OCI-LY1 (cell line): ENCODE data around the gene OR10G4.
"Not testable (repeated sequence)": the region's sequence is repeated elsewhere in the genome, so short reads cannot be mapped to it uniquely, and the experiment has no call there.

Experiments
- H2AFZ ChIP-seq: fragments of 200-600 bp; sonication (generic), shearing (Covaris generic); 2 replicates; pipeline ENCODE4 v1.6.0; 2014; ENCODE audit warnings: antibody characterized with exemption, mild to moderate bottlenecking, low read length
- H3F3A ChIP-seq: fragments of 200-600 bp; sonication (generic), shearing (Covaris generic); 2 replicates; pipeline ENCODE4 v1.6.0; 2014; ENCODE audit warnings: mild to moderate bottlenecking, antibody characterized with exemption, low read length, moderate library complexity; ENCODE audit not compliant: insufficient read depth
- H3K27ac ChIP-seq: fragments of 200-600 bp; sonication (generic); 2 replicates; pipeline ENCODE4 v1.5.1; 2014; ENCODE audit warnings: low read length, mixed run types, mild to moderate bottlenecking, low read depth; ENCODE audit not compliant: poor library complexity, severe bottlenecking
- H3K27me3 ChIP-seq: fragments of 200-600 bp; sonication (generic); 2 replicates; pipeline ENCODE4 v1.6.0; 2014; ENCODE audit warnings: antibody characterized with exemption, mild to moderate bottlenecking, low read length, moderate library complexity; ENCODE audit not compliant: insufficient read depth
- H3K36me3 ChIP-seq: fragments of 200-600 bp; sonication (generic); 2 replicates; pipeline ENCODE4 v1.6.1; 2014; ENCODE audit warnings: mild to moderate bottlenecking, antibody characterized with exemption, low read length, moderate library complexity, mixed read lengths; ENCODE audit not compliant: insufficient read depth
- H3K4me1 ChIP-seq: fragments of 200-600 bp; sonication (generic); 2 replicates; pipeline ENCODE4 v1.5.1; 2014; ENCODE audit warnings: mild to moderate bottlenecking, low read length, moderate library complexity; ENCODE audit not compliant: insufficient read depth, severe bottlenecking
- H3K4me2 ChIP-seq: fragments of 200-600 bp; sonication (generic), shearing (Covaris generic); 2 replicates; pipeline ENCODE4 v1.6.1; 2014; ENCODE audit warnings: low read length
- H3K4me3 ChIP-seq: fragments of 200-600 bp; sonication (generic); 2 replicates; pipeline ENCODE4 v1.5.1; 2014; ENCODE audit warnings: low read length, low read depth, mild to moderate bottlenecking, mixed read lengths; ENCODE audit not compliant: poor library complexity, severe bottlenecking
- H3K79me2 ChIP-seq: fragments of 200-600 bp; shearing (Covaris generic); 2 replicates; pipeline ENCODE4 v1.6.1; 2016; ENCODE audit warnings: mixed run types, low read length, mixed read lengths; ENCODE audit not compliant: insufficient read depth
- H3K9ac ChIP-seq: fragments of 200-600 bp; sonication (generic), shearing (Covaris generic); 2 replicates; pipeline ENCODE4 v1.6.1; 2014; ENCODE audit warnings: mild to moderate bottlenecking, low read length, mixed read lengths
- H3K9me2 ChIP-seq: fragments of 200-600 bp; sonication (generic), shearing (Covaris generic); 2 replicates; pipeline ENCODE4 v1.6.1; 2014; ENCODE audit warnings: low read depth, mild to moderate bottlenecking, low read length, mixed read lengths
- H3K9me3 ChIP-seq: fragments of 200-600 bp; shearing (Covaris generic); 2 replicates; pipeline ENCODE4 v1.6.1; 2014; ENCODE audit warnings: low read length, mixed read lengths
- H4K20me1 ChIP-seq: fragments of 200-600 bp; sonication (generic), shearing (Covaris generic); 2 replicates; pipeline ENCODE4 v1.6.0; 2016; ENCODE audit warnings: mild to moderate bottlenecking, low read length; ENCODE audit not compliant: insufficient read depth
- EZH2 ChIP-seq: fragments of 200-600 bp; sonication (generic), shearing (Covaris generic); IDR thresholded peaks from 2 replicates; pipeline ENCODE4 v1.8.0; 2017; ENCODE audit warnings: borderline replicate concordance, mixed run types, mild to moderate bottlenecking, antibody characterized with exemption, low read length, moderate library complexity, mixed read lengths
- TF ChIP-seq, protein P1 (sequence below): fragments of 200-600 bp; sonication (generic), shearing (Covaris generic); IDR thresholded peaks from 2 replicates; pipeline ENCODE4 v1.5.1; 2017; ENCODE audit warnings: mild to moderate bottlenecking, antibody characterized with exemption, low read length, moderate library complexity, mixed read lengths

The OR10G4 gene

DNA sequence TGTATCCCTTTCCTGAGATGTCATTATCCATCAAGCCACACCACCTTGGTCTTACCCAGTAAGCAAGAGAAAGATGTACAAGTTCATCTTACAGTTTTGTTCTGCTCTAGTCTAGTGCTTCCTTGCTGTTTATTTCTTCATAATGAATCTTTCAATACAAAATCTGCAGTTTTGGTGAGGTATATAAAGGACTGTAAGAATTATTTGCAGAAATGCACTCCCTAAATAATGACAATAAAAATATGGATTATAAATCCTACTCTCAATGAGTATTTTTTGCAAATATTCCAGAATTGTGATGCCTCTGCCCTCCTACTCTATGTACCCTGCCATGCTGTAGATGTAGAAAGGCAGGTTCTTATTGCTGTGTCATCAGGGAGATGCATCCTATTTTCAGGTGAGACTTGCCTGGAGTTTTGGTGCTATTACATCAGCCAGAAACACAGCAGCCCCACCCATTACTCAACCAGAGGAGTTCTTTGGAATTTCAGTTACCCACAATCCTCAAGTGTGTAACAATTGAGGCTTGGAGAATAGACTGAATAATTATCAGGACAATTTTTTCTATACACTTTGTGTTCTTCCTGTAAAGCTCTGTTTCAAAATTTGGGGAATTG is 35.0 kb upstream of the OR10G4 start, which contains the start of gene OR10S1:
OR10S1 (minus strand) TSS at position 51 of the 617 bp plus-strand sequence. CDS start 117 bp downstream, outside the sequence.
- TF ChIP-seq, protein P1, sequence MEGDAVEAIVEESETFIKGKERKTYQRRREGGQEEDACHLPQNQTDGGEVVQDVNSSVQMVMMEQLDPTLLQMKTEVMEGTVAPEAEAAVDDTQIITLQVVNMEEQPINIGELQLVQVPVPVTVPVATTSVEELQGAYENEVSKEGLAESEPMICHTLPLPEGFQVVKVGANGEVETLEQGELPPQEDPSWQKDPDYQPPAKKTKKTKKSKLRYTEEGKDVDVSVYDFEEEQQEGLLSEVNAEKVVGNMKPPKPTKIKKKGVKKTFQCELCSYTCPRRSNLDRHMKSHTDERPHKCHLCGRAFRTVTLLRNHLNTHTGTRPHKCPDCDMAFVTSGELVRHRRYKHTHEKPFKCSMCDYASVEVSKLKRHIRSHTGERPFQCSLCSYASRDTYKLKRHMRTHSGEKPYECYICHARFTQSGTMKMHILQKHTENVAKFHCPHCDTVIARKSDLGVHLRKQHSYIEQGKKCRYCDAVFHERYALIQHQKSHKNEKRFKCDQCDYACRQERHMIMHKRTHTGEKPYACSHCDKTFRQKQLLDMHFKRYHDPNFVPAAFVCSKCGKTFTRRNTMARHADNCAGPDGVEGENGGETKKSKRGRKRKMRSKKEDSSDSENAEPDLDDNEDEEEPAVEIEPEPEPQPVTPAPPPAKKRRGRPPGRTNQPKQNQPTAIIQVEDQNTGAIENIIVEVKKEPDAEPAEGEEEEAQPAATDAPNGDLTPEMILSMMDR = no peak
- TF ChIP-seq EZH2 = no peak
- H2AFZ ChIP-seq = no peak within 1 kb of the TSS
- H3K4me3 ChIP-seq = no peak within 1 kb of the TSS
- no peak within 1 kb of the TSS for H3K4me2 ChIP-seq
- H3K36me3 ChIP-seq = no peaks in the 10 kb centered on the region
- H3K9me2 ChIP-seq = no peaks in the 10 kb centered on the region
- H3K79me2 ChIP-seq = no peaks in the 10 kb centered on the region
- no peaks in the 10 kb centered on the region for H4K20me1 ChIP-seq
- no peaks in the 10 kb centered on the region for H3K4me1 ChIP-seq
- H3K9ac ChIP-seq = no peak within 1 kb of the TSS
- no peak within 1 kb of the TSS for H3K27ac ChIP-seq
- H3F3A ChIP-seq = no peaks in the 10 kb centered on the region
- H3K27me3 ChIP-seq = no peaks in the 10 kb centered on the region
- no peaks in the 10 kb centered on the region for H3K9me3 ChIP-seq

DNA sequence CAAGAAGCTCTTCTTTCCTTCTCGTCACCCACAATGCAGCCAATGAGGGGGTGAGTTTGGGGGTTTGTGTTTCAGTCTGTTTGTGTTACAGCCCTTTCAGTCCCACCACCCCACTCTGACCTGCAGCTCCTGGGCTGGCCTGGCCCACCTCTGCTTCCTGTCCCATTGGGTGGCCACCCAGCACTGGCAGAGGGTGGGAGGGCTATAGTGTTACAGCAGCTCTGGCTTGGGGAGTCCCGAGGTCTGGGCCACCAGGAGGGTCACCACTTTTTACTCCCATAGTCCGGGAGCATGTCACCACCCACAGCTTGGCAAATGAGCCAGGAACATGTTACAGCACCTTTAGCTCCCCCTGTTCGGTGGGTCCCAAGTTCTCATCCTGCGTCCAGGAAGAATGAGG is 33.5 kb upstream of the OR10G4 start:
- Histone ChIP-seq H3F3A (no peaks in the 10 kb centered on the region), H3K9me2 (no peaks in the 10 kb centered on the region), H3K4me1 (no peaks in the 10 kb centered on the region), H4K20me1 (no peaks in the 10 kb centered on the region), H3K27ac (no peak overlapping the region), H3K4me2 (no peak overlapping the region), H3K9me3 (no peaks in the 10 kb centered on the region), H3K4me3 (no peak overlapping the region), H3K36me3 (no peaks in the 10 kb centered on the region), H3K9ac (no peak overlapping the region), H3K27me3 (no peaks in the 10 kb centered on the region), H2AFZ (no peak overlapping the region), H3K79me2 (no peaks in the 10 kb centered on the region)
- TF ChIP-seq EZH2 = no peak
- TF ChIP-seq, protein P1 = no peak

DNA sequence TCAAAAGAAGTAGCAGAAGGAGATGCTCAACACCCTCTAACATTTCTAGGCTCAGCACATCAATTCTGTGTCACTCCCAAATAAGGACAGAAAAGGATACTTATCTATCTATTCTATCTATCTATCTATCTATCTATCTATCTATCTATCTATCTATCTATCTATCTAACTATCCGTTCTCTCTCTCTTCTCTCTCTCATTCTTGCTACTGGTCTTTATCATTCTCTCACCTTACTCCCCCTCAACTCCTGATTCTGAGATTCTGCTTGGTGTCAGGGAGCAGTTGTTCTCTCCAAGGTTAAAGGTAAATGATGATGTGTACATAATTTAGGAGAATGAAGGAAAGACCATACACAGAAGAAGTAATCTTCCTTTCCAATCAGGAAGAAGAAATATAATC is 17.7 kb upstream of the OR10G4 start, which contains the start of gene OR10G6:
OR10G6 (minus strand) TSS at position 43 of the 400 bp plus-strand sequence; CDS start at position 43, 0 bp downstream.
- H3K9me3 ChIP-seq = no peaks in the 10 kb centered on the region
- H2AFZ ChIP-seq = no peak within 1 kb of the TSS
- no peak within 1 kb of the TSS for H3K4me3 ChIP-seq
- H3K27ac ChIP-seq = no peak within 1 kb of the TSS
- TF ChIP-seq, protein P1 = no peak
- TF ChIP-seq EZH2 = no peak
- no peaks in the 10 kb centered on the region for H3K27me3 ChIP-seq
- no peaks in the 10 kb centered on the region for H4K20me1 ChIP-seq
- no peaks in the 10 kb centered on the region for H3F3A ChIP-seq
- no peaks in the 10 kb centered on the region for H3K36me3 ChIP-seq
- H3K79me2 ChIP-seq = no peaks in the 10 kb centered on the region
- no peak within 1 kb of the TSS for H3K9ac ChIP-seq
- H3K4me1 ChIP-seq = no peaks in the 10 kb centered on the region
- no peaks in the 10 kb centered on the region for H3K9me2 ChIP-seq
- no peak within 1 kb of the TSS for H3K4me2 ChIP-seq

DNA sequence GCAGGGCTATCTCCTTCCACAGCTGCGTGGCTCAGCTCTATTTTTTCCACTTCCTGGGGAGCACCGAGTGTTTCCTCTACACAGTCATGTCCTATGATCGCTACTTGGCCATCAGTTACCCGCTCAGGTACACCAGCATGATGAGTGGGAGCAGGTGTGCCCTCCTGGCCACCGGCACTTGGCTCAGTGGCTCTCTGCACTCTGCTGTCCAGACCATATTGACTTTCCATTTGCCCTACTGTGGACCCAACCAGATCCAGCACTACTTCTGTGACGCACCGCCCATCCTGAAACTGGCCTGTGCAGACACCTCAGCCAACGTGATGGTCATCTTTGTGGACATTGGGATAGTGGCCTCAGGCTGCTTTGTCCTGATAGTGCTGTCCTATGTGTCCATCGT is 3.0 kb downstream of the OR10G4 start:
- not testable (repeated sequence) for H3F3A ChIP-seq, H3K27me3 ChIP-seq, H3K79me2 ChIP-seq, H3K4me2 ChIP-seq, H3K9me2 ChIP-seq, H3K9ac ChIP-seq, H2AFZ ChIP-seq, H3K27ac ChIP-seq, H3K36me3 ChIP-seq, H3K4me1 ChIP-seq, H4K20me1 ChIP-seq, H3K9me3 ChIP-seq, H3K4me3 ChIP-seq
